Activated CD4-positive, alpha-beta T cell treated with anti-CD3 and anti-CD28 coated beads for 1 hour (primary cell): ENCODE measurements around the gene RASA1.

ENCODE experiments used
- DNase-seq: peaks from one replicate; pipeline ENCODE4 v3.0.0-alpha.2; 2020

Gene RASA1

GRCh38 chr5:87405472-87406155 lies 137.9 kb downstream of the RASA1 start:
- no peak for DNase-seq

DNA sequence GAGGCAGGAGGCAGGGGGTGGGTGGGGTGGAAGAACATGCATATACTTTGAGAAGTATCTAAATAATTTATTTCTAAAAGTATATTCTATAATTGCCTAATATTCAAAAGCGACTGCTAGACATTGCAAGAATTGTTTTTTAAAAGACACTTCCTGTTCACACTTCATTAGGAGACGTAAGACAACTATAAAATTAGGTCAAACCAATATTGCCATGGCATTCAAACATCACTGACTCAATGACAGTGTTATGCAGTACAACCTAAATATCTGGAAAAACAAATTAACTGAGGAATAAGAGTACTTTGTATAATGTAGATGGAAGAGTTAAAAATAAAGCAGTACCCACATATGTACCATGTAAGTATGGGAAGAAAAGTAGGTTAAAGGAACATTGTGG lies 140.5 kb downstream of the RASA1 start:
- DNase-seq = no peak

- no peak for DNase-seq
Observed at GRCh38 chr5:87410931-87411330, 143.2 kb downstream of the RASA1 start.

DNA sequence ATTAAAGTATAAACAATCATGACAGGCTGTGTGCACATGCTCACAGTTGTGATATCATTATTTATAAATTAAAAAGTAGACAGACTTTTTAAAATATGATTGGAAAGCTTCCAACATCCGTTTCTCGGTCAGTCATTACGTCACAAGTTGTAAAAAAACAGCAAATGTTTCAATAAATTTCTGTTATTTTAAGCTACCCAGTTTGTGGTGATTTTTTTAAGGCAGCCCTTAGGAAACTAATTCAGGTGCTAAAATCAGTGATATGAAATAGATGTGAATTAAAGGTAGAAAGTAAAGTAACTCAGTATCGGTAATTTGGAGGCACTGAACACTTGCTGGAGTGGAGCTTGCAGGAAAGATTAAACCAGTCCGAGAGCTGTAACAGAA lies 143.9 kb downstream of the RASA1 start:
- no peak for DNase-seq

GRCh38 chr5:87411973-87412629 lies 144.4 kb downstream of the RASA1 start:
- DNase-seq = peak; percentile 29

- DNase-seq = peak; percentile 92
Observed at GRCh38 chr5:87412630-87413342, 145.1 kb downstream of the RASA1 start, which contains the start of gene CCNH. Gene CCNH (minus strand): TSS chr5:87412930. CDS start chr5:87412794, 136 bp downstream.

GRCh38 chr5:87413343-87413645 lies 145.6 kb downstream of the RASA1 start:
- DNase-seq = no peak

DNA sequence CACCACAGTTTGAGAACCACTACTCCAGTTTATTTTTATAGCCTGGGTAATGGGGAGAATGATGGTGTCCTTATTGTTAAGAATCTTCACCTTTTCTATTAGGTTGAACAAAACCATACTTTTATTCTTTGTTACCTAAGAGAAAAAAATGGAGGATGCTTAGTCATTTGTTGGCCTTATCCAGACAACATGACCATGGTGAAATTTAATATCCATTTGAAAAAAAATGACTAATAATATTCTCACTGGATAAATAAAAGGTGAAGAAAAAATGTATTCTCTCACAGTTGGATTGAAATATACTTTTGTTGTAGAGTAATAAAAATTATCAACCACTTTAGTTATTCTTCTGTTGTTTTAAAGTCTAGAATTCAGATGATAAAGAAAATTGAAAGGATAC lies 150.8 kb downstream of the RASA1 start:
- DNase-seq = no peak

- DNase-seq = no peak
Observed at GRCh38 chr5:87421307-87421706, 153.6 kb downstream of the RASA1 start.

DNA sequence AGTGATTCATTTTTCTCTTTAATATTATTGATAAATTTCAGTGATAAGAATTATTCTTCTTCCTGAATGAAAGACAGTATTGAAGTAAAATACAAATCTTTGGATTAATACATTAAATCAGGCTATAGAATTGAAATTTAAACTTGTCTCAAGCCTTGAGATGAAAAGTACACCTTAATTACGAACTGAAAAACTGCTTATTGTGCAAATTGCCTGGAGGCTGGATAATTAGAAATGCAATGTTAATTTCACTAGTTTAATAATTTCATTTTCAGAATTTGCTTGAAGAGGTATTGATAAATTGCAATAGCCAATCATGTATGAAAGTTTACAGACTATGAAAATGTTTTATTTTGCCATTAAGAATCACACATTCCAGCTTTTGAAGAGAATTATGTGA lies 156.1 kb downstream of the RASA1 start:
- DNase-seq = no peak

DNA sequence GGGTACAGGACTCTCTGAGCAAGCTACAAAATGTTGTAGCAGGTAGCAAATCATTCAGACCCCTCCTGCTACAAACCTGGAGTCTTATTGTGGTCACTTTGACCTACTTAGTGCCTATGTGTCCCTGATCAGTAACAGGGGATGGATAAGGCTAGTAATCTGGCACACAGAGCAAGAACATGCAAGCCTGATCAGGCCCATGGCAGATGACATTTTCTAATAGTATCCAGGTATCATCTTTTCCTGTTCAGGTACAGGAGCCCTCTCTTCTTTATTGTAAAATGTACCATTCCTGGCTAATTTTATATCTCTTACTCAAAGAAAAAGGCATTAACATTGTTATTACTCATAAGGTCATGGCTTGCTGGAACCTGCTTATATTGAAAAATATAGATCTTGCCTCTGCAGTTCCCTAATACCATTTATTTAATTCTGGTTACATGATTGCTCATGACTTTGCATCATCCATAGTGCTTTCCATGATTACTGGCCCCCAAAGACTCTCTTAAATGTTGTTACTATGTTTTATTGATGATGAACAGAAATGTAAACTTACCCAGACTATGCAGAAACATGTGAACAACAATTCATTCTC lies 163.3 kb downstream of the RASA1 start:
- no peak for DNase-seq

DNA sequence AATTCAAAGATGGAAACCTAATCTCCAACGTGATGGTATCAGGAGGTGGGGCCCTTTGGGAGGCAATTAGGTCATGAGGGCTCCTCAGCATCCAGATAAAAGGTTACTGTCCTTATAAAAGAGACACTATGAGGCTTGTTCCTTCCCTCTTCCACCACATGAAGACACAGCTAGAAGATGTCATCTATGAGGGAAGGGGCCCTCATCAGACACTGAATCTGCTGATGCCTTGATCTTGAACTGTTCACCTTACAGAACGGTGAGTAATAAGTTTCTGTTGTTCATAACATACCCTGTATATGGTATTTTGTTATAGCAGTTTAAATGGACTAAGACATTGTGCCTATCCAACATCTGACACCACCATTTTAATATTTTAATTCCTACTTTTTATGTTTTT lies 164.8 kb downstream of the RASA1 start:
- DNase-seq = no peak

DNA sequence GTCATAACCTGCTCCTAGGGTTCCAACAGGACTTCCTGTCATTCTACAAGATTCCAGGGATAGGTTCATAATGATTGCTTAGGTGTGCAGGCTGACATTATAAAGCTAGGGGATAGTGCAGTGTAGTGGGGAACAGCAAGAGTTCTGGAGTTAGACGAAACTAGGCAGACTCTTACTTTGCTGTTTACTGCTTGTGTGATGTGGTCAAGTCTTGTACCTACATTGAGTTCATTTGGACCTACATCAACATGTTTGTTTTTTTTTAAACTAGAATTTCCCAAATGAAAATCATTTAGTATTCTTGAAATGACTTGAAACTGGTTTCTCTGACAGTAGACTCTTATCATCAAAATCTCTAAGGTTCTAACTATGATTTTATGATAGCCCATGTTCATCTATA lies 166.3 kb downstream of the RASA1 start:
- no peak for DNase-seq

DNA sequence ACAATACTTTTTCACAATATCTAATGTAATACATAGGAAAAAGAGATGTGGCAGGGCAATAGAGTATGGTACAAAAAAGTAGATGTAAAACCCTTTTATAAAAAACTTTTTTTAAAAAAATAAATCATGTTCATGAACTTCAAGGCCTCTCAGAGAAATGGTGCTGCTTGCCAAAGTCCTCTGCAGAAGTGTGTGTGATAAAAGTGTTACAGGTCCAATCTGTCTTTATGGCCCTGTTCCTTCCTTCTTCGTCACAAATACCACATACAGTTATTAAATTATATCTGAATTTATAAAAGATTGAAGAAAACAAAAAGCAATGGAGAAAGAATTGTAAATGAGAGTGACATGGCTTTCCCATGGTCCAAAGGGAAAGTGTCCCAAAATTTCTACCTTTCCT lies 166.8 kb downstream of the RASA1 start:
- DNase-seq = no peak

- no peak for DNase-seq
Observed at GRCh38 chr5:87435144-87435694, 167.5 kb downstream of the RASA1 start.

- no peak for DNase-seq
Observed at GRCh38 chr5:87437724-87438123, 170.0 kb downstream of the RASA1 start.

GRCh38 chr5:87438231-87438630 lies 170.5 kb downstream of the RASA1 start:
- no peak for DNase-seq
